NCI-H748 (cell line): Measurements from ENCODE around the gene ADD2.

Source experiments
- DNase-seq: peaks from one replicate; lab custom pipeline; 2025; ENCODE audit not compliant: unreplicated experiment; lab: John Stamatoyannopoulos, UW

Gene ADD2

DNA sequence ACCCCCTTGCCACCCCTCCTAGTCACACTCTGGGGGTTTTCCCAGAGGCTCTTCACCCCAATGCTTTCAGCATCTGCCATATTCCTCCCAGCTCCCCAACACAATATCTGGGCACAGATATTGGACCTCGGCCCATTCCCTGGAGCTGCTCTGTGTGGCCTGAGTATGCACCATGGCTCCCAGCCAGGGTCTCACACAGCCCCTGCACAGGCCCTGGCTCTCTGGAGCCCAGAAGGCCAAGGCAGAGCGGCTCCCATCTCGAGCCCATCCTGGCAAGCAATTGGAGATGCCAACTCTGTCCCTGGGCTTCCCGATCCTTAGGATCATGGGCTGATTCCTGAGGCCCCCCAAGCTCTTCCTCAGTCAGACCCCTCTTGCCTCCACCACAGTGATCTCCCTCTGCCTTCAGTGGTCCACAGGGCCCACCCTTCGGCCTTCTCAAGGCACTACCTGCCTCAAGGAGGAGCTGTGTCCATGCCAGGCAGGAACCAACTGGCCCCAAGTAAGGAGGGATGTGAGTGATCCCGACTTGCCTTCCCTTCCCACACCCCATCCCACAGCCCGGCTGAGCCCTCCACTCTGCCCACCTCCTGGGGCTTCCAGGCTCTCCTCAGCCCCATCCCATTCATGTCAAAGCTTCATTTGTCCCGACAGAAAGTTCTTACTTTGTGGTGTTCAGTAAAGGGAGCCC is 62.7 kb downstream of the ADD2 start:
- no peak for DNase-seq

DNA sequence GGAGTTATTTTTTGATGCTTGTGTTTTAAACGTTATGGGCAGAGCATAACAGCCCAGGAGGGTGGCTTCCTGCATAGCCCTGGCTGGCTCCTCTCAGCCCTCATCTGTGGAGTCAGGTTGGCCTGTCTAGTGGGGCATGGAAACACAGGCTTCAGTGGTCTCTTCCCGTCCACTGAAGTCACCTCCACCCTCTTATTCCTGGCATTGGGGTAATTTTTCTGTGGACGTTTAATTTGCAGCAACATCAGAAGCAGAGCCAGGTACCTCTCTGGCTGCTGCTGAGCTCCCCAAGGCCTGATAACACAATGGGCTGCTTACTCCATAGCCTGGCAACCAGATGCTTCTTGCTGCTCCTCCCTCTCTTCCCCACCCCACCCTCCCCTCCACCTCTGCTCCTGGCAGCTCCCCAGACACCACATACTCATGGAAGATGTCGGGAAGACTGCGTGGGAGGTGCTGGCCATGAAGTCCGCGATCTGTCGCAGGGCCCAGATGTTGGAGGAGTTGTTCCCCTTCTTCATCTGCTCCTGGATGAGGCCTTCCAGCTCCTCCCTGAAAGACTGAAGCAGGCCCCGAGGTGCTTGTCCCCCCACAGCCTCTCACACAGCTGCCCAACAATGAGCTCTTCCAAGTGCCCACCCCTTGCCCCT is 64.0 kb downstream of the ADD2 start:
- no peak for DNase-seq

DNA sequence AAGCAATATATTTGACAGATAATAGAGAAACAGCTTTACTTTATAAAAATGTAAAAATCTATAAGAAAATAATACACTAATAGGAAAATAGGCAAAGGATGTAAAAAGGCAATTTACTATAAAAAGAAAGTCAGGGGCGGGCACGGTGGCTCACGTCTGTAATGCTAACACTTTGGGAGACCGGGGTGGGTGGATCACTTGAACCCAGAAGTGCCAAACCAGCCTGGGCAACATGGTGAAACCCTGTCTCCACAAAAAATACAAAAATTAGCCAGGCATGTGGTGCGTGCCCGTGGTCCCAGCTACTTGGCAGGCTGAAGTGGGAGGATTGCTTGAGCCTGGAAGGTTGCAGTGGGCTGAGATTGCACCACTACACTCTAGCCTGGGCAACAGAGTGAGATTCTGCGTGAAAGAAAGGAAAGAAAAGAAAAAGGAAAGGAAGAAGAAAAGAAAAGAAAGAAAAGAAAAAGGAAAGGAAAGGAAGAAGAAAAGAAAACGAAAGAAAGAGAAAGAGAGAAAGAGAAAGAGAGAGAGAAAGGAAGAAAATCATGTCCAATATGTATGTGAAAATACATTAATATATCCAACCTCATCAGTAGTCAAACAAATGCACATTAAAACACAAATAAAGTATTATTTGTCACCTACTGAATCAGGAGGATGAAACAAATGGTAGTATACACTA is 65.1 kb downstream of the ADD2 start:
- DNase-seq: no peak

DNA sequence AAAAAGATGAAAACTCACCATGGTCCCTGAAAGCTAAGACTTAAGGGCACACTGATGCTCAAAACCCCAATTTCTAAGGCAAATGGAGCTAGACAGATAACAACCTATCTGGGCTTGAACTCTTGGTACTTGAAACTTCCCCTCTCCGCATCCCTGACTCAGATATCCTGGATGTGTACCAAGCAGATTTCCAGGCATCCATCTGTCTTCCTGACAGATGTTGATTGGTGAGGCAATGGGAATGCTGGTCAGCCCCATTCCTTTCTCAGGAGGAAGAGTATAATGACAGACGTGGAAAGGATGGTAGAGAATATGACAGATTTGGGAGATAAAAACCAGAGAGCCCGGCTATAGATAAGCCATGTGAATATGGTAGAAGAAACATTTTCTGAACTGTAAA is 69.2 kb downstream of the ADD2 start:
- no peak for DNase-seq

DNA sequence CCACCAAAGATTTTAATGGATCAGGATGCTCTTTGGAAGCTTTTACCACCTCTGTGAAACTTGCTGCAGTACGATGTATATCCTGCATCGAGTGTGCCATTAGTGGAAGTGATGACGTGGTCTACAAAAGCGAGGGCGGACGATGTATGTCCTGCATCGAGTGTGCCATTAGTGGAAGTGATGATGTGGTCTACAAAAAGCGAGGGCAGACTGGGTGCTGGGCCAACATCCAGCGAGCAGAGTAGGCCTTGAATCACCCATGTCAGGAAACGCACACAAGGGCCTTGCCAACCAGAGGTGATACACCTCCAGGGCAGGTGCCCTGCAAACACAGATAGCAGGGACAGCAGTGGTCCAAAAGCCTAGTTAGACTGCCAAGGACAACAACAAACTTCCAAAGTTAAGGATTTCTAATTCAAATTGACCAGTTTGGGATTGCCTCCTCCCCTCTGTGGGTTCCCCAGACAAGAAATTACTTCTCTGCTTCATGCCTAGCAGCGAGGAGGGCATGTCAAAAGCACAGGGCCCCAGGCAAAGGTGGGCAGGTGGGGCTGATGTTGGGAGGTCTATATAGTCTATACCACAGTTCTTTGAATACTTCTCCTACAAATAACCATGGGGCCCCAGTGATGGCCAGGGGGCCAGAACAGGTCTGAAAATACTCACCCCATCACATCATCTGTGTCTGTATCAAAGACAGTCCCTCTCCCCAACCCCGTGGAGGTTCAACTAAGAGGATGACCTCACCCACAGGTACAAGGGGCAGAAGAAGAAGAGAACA is 70.2 kb downstream of the ADD2 start:
- no peak for DNase-seq

DNA sequence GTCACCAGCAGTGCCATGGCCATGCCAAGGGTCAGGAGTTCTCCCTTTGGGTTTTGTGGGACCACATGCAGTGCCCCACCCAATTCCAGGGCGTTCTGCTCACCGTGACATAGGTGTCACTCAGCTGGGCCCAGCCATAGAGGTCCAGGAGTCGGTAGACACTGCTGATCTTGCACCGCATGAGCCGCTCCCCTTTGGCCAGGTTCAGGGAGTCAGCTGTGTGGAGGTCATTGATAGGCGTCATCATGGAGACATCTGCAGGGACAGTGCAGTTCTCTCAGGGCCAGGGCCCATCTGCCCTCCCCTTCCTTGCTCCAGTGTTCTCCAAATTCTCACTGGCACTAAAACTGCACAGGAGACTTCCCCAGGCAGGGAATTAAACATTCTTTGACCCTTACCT is 71.9 kb downstream of the ADD2 start:
- DNase-seq: no peak

DNA sequence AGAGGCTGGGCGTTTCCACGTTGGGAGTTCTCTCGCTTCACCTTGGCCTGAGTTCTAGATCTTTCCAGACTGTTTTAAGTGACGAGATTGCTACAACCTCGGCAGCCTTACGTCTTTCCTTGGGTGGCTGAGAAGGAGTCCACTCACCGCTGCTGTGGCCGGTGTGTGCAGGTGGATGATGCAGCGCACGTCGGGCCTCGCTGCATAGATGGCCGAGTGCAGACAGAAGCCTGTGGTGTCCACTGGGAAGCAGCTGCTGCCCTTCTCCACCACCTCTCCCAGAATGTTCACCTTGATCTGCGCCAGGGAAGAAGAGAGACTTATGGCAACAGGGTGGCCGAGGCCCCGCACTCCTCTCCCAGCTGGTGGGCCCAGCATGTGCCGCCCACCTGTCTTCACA is 75.7 kb downstream of the ADD2 start:
- no peak for DNase-seq

DNA sequence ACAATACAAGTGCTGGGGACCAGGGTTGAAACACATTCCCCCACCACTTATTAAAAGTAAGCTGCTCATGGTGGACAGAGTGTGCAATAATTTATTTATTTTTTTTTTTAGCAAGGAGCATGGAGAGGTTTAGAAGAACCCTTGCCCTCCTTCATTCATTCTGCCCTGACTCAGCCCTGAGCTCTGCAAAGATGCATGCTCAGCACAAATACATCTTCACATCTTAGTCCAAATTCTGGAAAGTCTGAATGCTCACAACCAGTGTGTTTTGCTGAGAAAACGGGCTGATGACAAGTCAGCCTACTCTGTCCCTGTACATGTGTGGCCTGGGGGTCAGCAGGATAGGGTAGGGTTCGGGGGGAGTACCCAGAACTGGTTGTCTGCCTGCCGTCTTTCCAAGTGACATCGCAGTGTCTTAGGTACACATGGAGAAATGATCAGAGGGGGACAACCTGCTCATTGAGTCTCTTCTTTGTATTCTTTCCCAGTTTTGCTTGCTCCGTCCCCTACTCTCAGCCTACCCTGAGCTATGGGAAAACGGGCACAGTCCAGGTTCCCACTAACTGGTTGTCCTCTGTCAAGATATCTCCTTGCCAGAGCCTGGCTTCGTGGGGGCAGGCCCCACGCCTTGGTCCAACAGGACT is 76.4 kb downstream of the ADD2 start:
- DNase-seq: no peak

DNA sequence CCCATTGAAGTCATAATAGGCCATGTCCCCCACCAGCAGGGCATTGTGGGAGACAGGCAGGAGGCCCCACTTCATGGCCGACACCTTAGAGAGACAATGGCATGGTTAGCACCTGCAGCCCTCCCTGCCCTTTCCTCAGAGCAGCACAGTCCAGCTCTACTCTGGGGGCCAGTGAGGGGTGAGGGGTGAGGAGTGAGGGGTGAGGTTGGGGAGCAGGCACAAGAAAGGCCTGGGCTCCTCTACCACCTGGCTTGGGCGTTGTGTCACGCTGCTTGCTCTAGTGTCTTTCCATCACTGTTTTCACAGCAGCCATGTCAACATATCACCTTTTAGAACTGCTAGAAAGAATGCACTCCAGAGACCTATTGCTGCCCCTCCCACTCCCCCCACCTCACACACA is 77.2 kb downstream of the ADD2 start:
- DNase-seq: peak; percentile 33

DNA sequence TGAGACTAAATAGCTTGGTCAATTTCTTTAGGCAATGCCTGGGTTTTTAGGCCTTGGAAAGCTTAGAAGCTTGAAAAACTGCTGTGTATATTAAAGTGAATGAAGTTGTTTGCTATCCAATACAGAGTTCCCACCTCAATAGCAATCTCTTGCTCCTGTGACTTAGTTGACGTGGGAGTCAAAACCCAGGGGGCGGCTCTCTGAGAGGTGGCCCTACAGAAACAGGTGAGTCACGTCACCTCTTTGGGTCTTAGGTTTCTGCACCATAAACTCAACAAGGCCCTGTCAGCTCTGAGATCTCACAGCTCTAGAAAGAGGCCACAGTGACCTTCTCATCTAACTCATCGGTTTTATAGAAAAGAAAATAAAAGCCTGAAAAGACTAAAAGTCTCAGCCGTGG is 79.6 kb downstream of the ADD2 start:
- DNase-seq: no peak

DNA sequence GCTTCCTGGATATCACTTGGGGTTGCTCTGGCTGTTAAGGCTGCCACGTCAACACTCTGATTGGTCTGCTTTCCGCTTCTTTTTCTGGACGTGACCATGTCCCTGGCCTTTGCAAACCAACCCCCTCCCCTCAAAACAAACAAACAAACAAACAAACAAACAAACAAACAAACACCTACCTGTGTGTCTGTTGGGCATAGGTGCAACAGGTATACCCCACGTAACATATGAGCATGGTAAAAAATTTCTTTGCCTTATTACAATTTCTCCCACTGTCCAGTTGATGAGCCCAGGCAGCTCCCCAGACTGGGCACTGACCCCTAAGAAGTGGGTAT is 80.6 kb downstream of the ADD2 start:
- DNase-seq: no peak

DNA sequence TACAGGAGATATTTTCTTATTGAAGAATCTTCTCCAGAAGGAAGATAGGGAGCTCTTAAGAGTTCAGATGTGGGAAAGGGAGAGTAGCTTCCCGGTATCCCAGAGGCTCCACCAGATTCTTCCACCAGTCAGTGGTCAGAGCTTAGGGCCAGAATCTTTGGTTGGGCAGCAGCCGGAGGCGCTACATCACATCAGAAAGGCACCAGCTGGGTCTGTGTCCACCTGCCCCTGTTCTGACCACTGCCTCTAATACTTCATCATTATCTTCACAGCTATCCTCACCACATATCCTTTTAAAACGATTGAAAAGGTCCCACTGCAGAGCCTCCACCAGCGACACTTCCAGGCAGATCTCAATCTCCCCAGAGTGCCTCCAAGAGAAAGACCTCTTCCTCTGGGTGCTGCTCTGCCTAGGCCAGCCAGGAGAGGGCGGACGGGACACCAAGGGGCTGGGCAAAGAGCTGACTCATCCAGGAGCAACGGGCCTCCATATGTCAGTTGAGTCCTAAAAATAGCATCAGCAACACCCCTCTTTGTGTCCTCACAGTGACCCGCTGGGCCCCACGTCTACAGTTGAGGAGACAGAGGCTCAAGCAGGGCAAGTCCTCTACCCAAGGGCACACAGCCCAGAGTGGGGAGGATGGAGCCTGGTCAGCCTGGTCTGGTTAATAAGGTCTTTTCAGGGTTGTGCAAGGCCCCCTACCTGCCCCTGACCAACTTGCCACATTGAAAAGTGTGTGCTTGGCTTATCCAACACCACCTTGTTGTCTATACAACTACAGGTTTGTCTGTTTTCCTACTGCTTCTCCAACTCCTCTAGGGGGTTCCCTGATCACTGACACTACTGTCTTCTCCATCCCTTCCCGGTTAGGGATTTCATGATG is 81.2 kb downstream of the ADD2 start:
- no peak for DNase-seq

DNA sequence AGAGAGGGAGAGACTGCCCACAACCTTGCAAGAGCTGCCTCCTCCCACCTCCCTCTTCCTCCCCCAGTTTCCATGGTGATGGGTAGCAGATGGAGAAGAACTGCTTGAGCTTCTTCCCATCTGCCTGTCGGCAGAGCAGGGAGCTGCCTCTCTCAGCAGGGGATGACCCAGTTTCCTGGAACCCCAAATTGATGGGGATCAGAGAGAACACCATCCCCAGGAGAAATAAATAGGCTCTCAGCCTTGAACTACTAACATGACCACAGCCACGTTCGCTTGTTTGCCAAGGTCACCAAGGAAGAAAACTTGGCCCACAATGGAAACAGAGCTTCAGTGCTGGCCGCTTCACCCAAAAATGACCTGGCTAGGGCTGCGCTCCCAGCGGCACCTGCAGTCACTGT is 82.2 kb downstream of the ADD2 start:
- peak; percentile 47 for DNase-seq

DNA sequence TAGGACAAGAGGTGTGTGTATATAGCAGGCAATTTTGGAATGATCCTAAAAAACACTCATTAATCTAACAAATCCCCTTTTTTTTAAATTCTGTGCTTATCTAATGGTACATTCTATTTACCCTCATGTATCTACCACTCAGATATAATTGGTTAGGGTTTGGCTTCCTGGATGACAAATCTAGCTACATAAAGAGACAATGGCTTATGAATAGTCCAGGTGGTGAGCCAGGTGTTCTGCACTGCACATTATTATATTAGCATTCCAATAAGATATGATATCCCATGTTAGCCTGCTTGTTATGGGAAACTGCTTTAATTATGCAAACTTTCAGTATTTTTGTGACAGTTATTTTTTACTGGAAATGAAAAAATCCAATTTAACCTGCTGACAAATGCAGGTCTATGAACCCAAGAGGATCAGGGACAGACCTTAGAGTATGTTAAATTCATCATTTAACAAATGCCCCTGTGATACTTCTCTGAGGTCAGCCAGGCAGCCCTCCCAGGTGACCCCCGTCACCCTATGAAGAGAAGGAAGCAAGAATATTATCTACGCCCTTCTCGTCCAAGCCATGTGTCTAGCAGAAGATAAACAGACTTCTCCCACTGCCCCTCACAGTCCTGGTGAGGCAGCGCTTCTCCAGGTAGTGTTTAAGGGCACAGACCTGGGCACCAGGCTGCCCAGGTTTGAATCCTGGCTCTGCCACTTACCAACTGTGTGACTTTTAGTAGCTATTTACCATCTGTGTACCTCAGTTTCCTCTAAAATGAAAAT is 83.0 kb downstream of the ADD2 start:
- DNase-seq: peak; percentile 83

DNA sequence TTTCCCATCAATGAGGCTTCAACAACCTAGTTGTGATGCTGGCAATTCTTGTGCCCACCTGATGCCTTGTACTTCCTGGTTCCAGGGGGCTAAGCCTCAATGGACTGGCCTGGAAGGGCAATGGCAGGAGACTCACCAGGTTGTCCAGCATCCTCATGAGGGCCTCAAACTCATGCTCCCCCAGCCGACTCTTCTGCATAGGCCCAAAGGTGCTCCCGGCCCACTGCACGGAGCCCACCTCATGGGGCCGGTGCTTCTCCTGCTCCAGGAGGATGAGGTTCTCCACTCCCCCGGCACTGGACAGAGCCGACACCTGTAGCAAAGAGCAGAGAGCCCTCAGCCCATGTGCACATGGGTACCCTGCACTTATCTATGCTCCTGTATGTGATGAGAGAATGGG is 84.5 kb downstream of the ADD2 start:
- no peak for DNase-seq

DNA sequence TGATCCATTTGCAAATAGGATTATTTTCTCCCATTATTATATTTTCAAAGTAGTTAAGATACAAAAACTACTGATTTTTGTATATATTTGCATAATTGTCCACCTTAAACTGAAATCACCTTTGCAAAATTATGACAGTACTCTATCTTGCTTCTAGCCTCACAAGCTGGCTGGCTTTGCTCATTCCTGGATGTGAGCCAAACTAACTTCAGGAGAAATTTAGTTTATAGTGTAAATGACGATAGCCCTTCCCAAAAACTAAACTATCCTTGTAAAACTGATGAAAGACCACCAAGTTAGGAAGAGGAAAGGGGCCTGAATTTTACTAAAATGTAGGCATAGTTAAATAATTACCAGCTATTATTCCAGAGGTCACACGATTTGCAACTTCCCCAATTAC is 87.3 kb downstream of the ADD2 start:
- DNase-seq: no peak

DNA sequence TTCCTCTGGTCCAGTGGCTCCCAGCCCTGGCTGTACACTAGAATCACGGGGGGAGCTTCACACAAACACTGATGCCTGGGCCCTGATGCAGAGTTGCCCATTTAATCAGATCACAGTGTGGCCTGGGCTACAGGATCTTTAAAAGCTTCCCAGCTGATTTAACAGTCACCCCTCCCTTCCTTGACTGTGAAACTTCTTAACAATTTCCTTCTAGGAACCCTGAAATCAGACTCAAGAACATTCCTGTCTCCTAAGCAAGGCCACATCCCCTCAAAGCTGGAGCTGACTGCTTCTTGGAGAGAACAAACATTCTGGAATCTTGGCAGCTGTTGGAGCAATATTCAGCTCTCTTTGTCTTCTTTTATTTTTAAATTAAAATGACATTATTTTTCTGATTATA is 88.7 kb downstream of the ADD2 start:
- no peak for DNase-seq

DNA sequence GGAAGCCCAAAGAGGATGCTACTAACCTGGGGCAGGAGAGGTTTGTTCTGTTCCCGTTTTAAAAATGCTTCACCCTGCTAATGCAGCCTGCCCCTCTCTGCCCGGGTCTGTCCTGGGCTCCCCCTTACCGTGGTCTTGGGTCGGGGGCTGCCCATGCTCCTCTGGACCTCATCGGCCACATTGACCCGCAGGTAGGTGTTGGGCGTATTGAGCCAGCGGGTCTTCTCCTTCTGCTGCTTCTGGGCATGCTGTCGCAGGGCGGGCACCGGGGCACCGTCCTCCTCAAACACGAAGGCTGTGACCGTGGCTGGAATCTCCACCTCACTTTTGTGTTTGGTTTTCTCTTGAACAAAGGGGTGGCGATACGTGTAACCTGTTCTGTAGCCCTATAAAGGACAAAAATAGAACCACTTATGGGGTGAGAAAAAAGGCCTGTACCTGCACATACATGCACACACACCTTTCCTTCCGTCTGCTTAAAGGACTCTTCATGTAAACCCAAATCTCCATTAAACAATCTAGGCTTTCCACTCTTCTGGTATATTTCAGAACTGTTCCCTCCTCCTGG is 89.3 kb downstream of the ADD2 start:
- no peak for DNase-seq

DNA sequence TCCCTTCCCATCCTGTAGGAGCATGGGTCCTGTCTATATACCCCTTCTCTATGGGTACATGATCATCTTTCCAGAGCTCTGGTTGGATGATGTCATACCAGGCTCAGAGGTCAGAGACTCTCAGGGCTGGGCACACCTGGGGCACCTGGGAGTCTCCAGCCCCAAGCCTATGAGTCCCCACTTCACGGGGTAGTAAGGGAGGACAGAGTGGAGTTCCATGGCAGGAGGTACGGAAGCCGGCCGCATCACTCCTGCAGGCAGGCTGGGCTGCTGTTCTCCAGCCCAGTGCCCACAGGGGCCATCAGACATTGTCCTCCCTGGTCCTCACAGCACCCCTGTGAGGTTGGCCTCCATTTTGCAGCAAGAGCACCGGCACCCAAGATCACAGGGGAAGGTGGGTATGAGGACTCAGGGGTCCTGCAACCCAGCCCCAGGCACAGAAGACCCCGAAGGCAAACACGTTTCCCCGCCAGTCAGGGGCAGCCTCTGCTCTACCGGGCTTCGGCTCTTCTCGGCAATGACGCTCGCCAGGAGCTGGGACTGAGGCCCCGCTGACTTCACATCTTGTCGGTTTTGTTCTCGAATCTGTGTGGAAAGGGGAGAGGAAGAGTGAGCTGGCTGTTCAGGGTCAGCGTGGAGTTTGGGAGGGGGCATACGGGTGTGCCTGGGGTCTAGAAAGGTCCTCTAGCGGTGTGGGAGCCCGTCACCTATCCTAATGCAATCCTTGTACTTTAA is 91.5 kb downstream of the ADD2 start:
- no peak for DNase-seq
